ENCODE data around the gene VPS35L.

GRCh38 chr16:19607616-19608280 lies 52.2 kb downstream of the VPS35L start:
- TF ChIP-seq EP300 (IDR thresholded peaks at IDR 0.05) (no peak), CTCF (IDR thresholded peaks at IDR 0.05) (no peak), POLR2A (IDR thresholded peaks at IDR 0.05) (no peak)

All from stomach (tissue), 4 donors.